Iris pigment epithelial cell (primary cell): ENCODE results near the gene ADRA2A.
A peak's percentile ranks its signal among the peaks of the same experiment; 100 is the strongest.

Experiments
- DNase-seq: peaks from one replicate; pipeline ENCODE4 v3.0.0-alpha.2; 2011; ENCODE audit warnings: low read depth

ADRA2A gene

GRCh38 chr10:111076682-111077478, at the start of gene ADRA2A:
Gene ADRA2A (plus strand): TSS chr10:111077029. CDS start chr10:111077997, 968 bp downstream.
- peak; percentile 45 for DNase-seq

- peak; percentile 34 for DNase-seq
Measured at GRCh38 chr10:111030042-111030750, 46.6 kb upstream of the ADRA2A start.

GRCh38 chr10:111034598-111035310, 42.1 kb upstream of the ADRA2A start:
- peak; percentile 44 for DNase-seq

- peak; percentile 56 for DNase-seq
Measured at GRCh38 chr10:111035542-111035941, 41.3 kb upstream of the ADRA2A start.

GRCh38 chr10:111037858-111038257, 39.0 kb upstream of the ADRA2A start:
- peak; percentile 19 for DNase-seq

GRCh38 chr10:111039522-111039921, 37.3 kb upstream of the ADRA2A start:
- DNase-seq: no peak

- DNase-seq: no peak
Measured at GRCh38 chr10:111057006-111057405, 19.8 kb upstream of the ADRA2A start.

- DNase-seq: no peak
Measured at GRCh38 chr10:111063471-111063870, 13.4 kb upstream of the ADRA2A start.

- no peak for DNase-seq
Measured at GRCh38 chr10:111072232-111072631, 4.6 kb upstream of the ADRA2A start.

GRCh38 chr10:111075577-111076185, 1.1 kb upstream of the ADRA2A start:
- DNase-seq: no peak

- DNase-seq: peak; percentile 52
Measured at GRCh38 chr10:111076191-111076681, 593 bp upstream of the ADRA2A start.

GRCh38 chr10:111077479-111077784, 603 bp downstream of the ADRA2A start:
- DNase-seq: peak; percentile 8

- peak; percentile 7 for DNase-seq
Measured at GRCh38 chr10:111077785-111078504, 1.1 kb downstream of the ADRA2A start.

- DNase-seq: no peak
Measured at GRCh38 chr10:111078505-111079185, 1.8 kb downstream of the ADRA2A start.

- DNase-seq: no peak
Measured at GRCh38 chr10:111079241-111079760, 2.5 kb downstream of the ADRA2A start.

- no peak for DNase-seq
Measured at GRCh38 chr10:111079781-111080180, 3.0 kb downstream of the ADRA2A start.

- DNase-seq: no peak
Measured at GRCh38 chr10:111080224-111080623, 3.4 kb downstream of the ADRA2A start.

- no peak for DNase-seq
Measured at GRCh38 chr10:111081595-111081994, 4.8 kb downstream of the ADRA2A start.

- no peak for DNase-seq
Measured at GRCh38 chr10:111082102-111082975, 5.5 kb downstream of the ADRA2A start.
